HepG2 (cell line): ENCODE results near the gene BLVRA. TPM values are rescaled to one million over a fixed set of nuclear protein-coding genes. Genes with fewer than 3 reads are reported as not detected.

Source experiments
- ARID4A ChIP-seq: sonication (generic); formaldehyde crosslinking; IDR thresholded peaks from 2 replicates; pipeline ENCODE4 v1.5.0; 2020; ENCODE audit warnings: mild to moderate bottlenecking, missing genetic modification reagents, borderline replicate concordance
- EP300 ChIP-seq, 3 experiments: sonication (generic) in 1 of 3; formaldehyde crosslinking in 1 of 3; IDR thresholded peaks; 2 replicates each; pipeline versions ENCODE4 v1.5.1 to v1.6.1; 2011 to 2020; ENCODE audit warnings: low read depth in 2 of 3, low read length in 2 of 3, borderline replicate concordance in 1 of 3, improper control_type of control experiment in 1 of 3, mild to moderate bottlenecking in 1 of 3, missing genetic modification reagents in 1 of 3, moderate library complexity in 1 of 3
- HNF4A ChIP-seq: sonication (generic); formaldehyde crosslinking; IDR thresholded peaks from 2 replicates; pipeline ENCODE4 v1.4.0; 2020; ENCODE audit warnings: missing genetic modification reagents
- HNRNPK ChIP-seq: fragments of 200-400 bp; formaldehyde crosslinking; IDR thresholded peaks from 2 replicates; pipeline ENCODE4 v1.6.1; 2018; ENCODE audit warnings: low read length, low read depth, moderate library complexity, mild to moderate bottlenecking; ENCODE audit not compliant: poor library complexity, severe bottlenecking
- HOXA3 ChIP-seq: sonication (generic); formaldehyde crosslinking; IDR thresholded peaks from 2 replicates; pipeline ENCODE4 v1.5.0; 2020; ENCODE audit warnings: missing genetic modification reagents
- HOXD1 ChIP-seq: sonication (generic); formaldehyde crosslinking; IDR thresholded peaks from 2 replicates; pipeline ENCODE4 v1.5.0; 2020; ENCODE audit warnings: missing genetic modification reagents
- MXD3 ChIP-seq: IDR thresholded peaks from 2 replicates; pipeline ENCODE4 v1.6.1; 2016; ENCODE audit warnings: mild to moderate bottlenecking, missing biosample characterization, missing genetic modification reagents
- MZF1 ChIP-seq: sonication (generic); formaldehyde crosslinking; IDR thresholded peaks from 2 replicates; pipeline ENCODE4 v1.8.1; 2023; ENCODE audit warnings: mild to moderate bottlenecking, missing genetic modification reagents, borderline replicate concordance
- NCOA2 ChIP-seq: sonication (generic); formaldehyde crosslinking; IDR thresholded peaks from 2 replicates; pipeline ENCODE4 v1.8.0; 2022; ENCODE audit warnings: inconsistent platforms
- SNAPC5 ChIP-seq: sonication (generic); formaldehyde crosslinking; IDR thresholded peaks from 2 replicates; pipeline ENCODE4 v1.8.1; 2023; ENCODE audit warnings: mild to moderate bottlenecking, missing genetic modification reagents, borderline replicate concordance
- TIGD3 ChIP-seq: sonication (generic); formaldehyde crosslinking; IDR thresholded peaks from 2 replicates; pipeline ENCODE4 v1.5.1; 2020; ENCODE audit warnings: mild to moderate bottlenecking, missing genetic modification reagents, borderline replicate concordance
- ZBTB4 ChIP-seq: sonication (generic); formaldehyde crosslinking; IDR thresholded peaks from 2 replicates; pipeline ENCODE4 v1.4.0; 2020; ENCODE audit warnings: missing genetic modification reagents, mild to moderate bottlenecking, borderline replicate concordance
- ZFP82 ChIP-seq: sonication (generic); formaldehyde crosslinking; IDR thresholded peaks from 2 replicates; pipeline ENCODE4 v1.5.1; 2020; ENCODE audit warnings: mild to moderate bottlenecking, missing genetic modification reagents, borderline replicate concordance
- ZNF205 ChIP-seq: IDR thresholded peaks from 2 replicates; pipeline ENCODE4 v1.6.1; 2018; ENCODE audit warnings: missing biosample characterization, missing genetic modification reagents
- ZNF512 ChIP-seq: sonication (generic); formaldehyde crosslinking; IDR thresholded peaks from 2 replicates; pipeline ENCODE4 v1.4.0; 2020; ENCODE audit warnings: mild to moderate bottlenecking, missing genetic modification reagents
- polyA plus RNA-seq, 8 experiments: library from polyadenylated mRNA; depleted of rRNA in 3 of 8; stranded (reverse) in 7 of 8; unstranded in 1 of 8; fragments of >200 nt; fragmentation: Illumina TruSeq in 4 of 8; extraction: Trizol in 4 of 8; gene quantifications; 2 replicates each; pipeline versions ENCODE4 v1.2.1 to v1.2.3, GENCODE V29; 2011 to 2016; ENCODE audit warnings: low read depth in 4 of 8, missing spikeins in 1 of 8, mixed read lengths in 1 of 8; ENCODE audit not compliant: insufficient read depth in 1 of 8
- total RNA-seq, 5 experiments: library from RNA; depleted of rRNA; stranded (reverse); fragments of >200 nt; fragmentation: Illumina TruSeq; extraction: Trizol; gene quantifications; 2 replicates each; pipeline ENCODE4 v1.2.3, GENCODE V29; 2016; ENCODE audit warnings: low read depth in 1 of 5

Gene BLVRA
- total and polyA plus RNA-seq, 2 of the 13 experiments (the other 11 are each of a cell fraction or from before 2014, with no cell fraction given): 39.2 to 64.2 TPM

GRCh38 chr7:43781726-43782607 lies 23.5 kb downstream of the BLVRA start (continued):
- TF ChIP-seq ARID4A (CRISPR knock-in tag): peak; percentile 50; the same call in 1 of the 2 replicates
- TF ChIP-seq TIGD3 (CRISPR knock-in tag): no peak
- TF ChIP-seq MZF1: no peak
- TF ChIP-seq HNRNPK: no peak
- TF ChIP-seq EP300 (IDR thresholded peaks at IDR 0.05; ENCODE audit: low read depth in 2 of 2, low read length in 2 of 2): peak; percentile 61 to 85; a peak in 3 of 4 replicates
- peak; percentile 71 for TF ChIP-seq EP300 (CRISPR knock-in tag; IDR thresholded peaks at IDR 0.05; ENCODE audit: borderline replicate concordance)
- TF ChIP-seq SNAPC5: no peak
- no peak for TF ChIP-seq ZNF205 (CRISPR knock-in tag)
- TF ChIP-seq ZNF512: no peak
- TF ChIP-seq HOXA3: peak; percentile 73
- no peak for TF ChIP-seq MXD3 (CRISPR knock-in tag)
- no peak for TF ChIP-seq ZBTB4
- TF ChIP-seq NCOA2 (CRISPR knock-in tag): peak; percentile 78
- TF ChIP-seq HOXD1 (CRISPR knock-in tag): no peak
- peak; percentile 97 for TF ChIP-seq HNF4A
- no peak for TF ChIP-seq ZFP82
